Ureter (tissue), 1 donor: ENCODE measurements around the gene C18orf54. TPM values are rescaled to one million over a fixed set of nuclear protein-coding genes. Genes with fewer than 3 reads are reported as not detected.
"Not testable (repeated sequence)": the region's sequence is repeated elsewhere in the genome, so short reads cannot be mapped to it uniquely, and the experiment has no call there.

Experiments
- DNase-seq: peaks from one replicate; pipeline ENCODE4 v3.0.0-alpha.2; 2020; ENCODE audit warnings: low spot score
- total RNA-seq: library from RNA; stranded (reverse); gene quantifications from one replicate; pipeline ENCODE4 v1.2.4, GENCODE V29; 2023
- donor health status: DM: yes; HTN: yes; CAD: no.

Gene C18orf54
- total RNA-seq, 1 donor from 2014 or later, result 3.1 TPM

DNA sequence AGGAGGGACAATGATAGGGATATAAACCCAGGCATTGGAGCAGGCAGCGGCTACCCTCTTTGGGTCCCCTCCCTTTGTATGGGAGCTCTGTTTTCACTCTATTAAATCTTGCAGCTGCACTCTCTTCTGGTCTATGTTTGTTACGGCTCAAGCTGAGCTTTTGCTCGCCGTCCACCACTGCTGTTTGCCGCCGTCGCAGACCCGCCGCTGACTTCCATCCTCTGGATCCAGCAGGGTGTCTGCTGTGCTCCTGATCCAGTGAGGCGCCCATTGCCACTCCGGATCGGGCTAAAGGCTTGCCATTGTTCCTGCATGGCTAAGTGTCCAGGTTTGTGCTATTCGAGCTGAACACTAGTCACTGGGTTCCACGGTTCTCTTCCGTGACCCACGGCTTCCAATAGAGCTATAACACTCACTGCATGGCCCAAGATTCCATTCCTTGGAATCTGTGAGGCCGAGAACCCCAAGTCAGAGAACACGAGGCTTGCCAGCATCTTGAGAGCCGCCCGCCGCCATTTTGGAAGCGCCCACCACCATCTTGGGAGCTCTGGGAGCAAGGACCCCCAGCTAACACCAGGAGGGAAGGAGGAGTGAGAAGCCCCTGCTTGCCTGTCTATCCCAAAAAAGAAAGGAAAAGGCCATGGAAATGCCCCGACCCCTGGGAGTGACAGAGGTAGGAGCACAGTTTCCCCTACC lies 29.2 kb downstream of the C18orf54 start:
- not testable (repeated sequence) for DNase-seq

DNA sequence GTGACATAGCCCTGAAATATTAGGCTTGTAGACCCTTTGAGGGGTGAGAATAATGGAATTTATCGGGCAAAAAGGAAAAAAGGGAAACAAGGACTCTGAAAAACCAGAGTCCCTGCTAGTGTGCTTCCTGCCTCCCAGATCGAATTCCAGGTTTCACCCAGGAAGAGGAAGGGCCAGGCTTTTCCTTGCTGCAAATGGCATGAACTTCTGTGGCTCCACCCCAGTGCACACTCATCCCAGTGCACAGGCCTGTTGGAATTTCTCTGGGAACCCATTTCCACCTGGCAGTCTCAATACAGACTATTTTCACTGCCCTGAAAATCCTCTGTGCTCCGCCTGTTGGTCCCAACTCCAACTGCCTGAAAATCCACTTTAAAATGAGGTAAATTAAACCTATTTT lies 29.9 kb downstream of the C18orf54 start:
- no peak for DNase-seq

DNA sequence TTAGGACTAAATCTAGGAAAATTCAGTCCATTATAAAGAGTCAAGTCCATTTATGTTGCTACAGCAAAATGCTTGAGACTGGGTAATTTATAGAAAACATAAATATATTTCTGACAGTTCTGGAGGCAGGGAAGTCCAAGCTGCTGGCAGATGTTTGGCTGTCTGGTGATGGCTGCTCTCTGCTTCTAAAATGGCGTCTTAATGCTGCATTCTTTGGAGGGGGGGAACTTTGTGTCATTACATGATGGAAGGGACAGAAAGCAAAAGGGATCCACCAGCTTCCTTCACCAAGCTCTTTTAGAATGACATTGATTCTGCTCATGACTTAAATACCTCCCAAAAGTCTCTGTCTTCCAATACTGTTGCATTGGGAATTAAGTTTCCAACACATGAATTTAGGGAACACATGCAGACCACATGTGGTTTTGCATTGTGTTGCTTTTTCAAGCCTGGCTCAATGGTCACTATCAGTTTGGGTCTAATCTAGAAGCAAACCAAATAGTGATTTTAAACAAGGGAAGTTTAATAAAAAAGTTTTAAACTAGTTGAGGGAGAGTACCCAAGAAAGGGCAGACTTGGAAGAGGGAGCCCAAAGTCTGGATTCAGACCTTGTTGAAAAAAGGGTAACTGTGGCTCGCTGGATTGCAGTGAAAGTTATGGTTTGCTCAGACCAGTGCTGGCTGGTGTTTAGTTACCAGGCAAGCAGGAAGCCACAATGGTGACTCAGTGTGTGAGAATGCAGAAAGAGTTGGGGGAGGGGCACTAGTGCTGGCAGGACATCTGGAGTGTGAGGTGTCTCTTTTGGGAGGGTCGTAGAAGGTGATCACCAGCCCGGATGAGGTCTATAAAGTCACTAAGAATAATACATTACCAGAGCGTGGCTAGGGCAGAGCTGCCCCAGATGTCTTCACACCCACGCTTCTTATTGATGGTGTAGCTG lies 30.8 kb downstream of the C18orf54 start:
- DNase-seq, result peak; percentile 50

DNA sequence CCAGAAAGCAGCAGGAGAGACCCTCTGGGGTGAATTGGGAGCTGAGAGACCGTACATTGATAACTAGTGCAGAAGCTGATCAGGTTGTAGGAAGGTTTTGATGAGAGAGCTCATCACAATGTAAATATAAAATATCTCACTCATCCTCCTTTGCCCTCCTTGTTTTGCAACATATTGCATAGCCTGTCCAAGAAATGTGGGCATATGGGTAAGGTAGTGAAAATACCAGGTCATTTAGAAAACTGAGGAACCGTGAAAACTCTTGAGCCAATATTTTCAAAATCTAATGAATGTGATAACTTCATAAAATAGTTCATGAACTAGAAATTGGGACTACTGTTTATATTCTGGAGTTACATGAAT lies 31.4 kb downstream of the C18orf54 start:
- no peak for DNase-seq

DNA sequence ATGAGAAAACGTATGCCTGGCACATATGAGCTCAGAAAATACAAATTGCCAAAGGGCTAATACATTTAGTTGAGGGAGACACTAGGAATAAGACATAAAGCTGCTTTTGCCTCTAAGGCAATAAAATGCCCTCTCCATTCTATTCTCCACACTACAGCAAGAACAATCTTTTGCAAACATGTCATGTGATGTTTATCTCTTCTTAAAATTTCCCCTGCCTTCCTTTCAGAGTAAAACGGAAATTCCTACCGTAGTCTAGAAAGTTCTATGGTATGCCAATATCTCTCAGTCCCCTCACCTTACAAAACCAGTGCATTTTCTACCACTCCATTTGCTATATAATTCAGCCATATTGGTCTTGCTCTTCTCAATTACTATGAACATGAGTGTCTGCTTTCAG lies 33.1 kb downstream of the C18orf54 start:
- no peak for DNase-seq

DNA sequence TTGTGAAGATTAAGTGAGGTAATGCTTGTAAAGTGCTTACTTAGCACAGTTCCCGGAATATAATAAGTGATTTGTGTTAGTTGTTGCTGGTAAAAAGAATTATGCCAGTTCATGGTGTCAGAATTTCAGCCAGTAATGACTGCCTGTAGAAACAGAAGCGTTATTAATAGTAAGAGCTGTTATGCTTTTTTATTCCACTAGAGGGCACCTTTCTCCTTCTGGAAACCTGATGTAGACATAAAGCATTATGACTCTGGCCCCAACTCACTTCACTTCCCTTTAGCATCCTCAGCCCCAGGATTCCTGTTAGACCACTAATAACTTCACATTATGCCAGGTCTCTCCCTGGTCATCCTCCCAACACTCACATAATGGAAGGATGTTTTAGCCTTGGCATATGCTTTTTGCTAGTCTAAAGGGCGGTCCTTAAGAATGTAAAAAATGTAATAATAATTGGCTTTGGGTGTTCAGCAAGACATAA lies 34.9 kb downstream of the C18orf54 start:
- no peak for DNase-seq

DNA sequence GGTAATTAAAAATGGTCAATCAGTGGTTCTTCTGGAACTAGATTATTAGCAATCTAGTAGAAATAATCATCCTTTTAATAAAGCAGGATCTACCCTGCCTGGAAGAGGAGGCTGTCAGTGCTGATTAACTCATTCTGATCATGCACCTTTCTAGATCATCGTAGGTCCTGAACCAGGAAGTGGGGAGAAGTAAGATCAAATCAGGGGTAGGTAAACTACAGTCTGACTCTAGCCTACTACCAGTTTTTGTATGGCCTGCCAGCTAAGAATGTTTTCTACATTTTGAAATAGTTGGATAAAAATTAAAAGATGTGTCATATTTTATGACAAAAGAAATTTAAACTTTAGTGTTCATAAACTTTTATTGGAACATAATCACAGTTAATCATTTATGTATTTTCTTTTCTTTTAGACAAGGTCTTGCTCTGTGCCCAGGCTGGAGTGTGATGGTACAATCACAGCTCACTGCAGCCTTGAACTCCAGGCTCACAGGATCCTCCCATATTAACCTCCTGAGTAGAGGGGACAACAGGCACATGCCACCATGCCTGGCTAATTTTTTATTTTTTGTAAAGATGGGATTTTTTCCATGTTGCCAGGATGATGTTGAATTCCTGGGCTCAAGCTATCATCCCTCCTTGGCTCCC lies 36.1 kb downstream of the C18orf54 start:
- no peak for DNase-seq

DNA sequence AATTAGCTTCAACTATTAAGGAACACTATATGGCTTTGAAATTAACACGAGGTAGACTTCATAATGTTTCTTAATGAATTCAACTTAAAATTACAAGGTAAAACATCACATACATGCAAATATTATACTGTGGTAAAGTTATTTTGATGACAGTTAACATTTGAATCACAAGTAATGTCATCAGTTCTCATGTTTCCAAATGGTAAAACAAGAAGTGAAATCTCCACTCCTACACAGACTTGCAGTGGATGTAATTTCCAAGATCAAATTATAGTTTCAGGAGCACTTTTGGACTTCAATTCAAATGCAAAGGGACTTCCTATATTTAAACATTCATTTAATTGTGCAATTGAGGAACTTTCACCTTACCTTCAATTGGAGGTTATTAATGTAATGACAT lies 39.1 kb downstream of the C18orf54 start:
- no peak for DNase-seq

DNA sequence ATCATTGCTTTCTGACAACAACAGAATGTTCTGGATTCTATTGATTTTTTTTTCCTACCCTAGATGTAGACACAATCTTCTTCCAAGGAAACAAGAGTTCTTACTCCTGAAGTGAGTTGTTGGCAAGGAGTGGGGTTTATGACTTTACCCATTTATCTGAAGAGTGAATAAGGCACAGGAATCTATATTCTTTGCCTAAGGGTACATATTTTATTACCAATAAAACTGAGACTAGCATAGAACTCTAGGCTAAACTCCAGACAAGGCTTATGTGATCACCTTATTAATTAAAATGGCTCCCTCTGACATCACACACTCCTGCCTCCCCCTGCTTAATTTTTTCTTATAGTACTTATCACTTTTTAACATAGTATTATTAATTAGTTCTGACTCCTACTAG lies 47.6 kb downstream of the C18orf54 start:
- no peak for DNase-seq

DNA sequence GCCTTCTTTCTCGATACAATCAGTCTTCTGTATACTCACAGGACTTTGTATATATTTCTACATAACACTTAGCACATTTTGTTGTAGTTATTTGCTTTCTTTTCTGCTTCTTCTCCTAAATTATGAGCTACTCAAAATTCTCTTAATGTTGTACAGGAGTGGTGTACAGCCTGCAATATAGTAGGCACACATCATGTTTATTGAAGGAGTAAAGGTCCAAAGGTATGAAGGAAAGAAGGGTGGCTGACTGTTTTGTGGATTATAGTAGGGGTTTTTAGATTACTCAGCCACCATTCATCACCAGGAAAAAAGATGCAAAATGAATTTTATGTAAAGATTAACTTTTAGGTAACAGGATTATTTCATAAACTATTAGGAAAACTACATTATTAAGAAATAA lies 54.1 kb downstream of the C18orf54 start:
- no peak for DNase-seq

DNA sequence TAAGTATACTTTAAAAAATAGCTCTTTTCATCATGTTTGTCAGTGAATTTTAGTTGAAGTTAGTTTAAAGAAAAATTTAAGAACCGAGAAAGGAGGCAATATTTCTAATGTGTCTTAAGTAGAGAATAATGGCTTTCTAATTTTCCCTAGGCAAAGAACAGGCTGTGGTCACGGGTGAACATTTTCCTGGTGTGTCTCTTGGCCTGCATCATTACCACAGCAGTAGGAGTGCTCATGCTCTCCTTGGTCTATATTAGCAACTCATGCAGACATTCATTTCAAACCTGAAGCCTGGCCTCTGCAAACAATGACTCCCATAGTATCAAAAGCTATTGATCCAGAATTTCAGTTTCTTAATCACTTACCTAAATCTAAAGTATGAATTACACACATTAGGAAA lies 57.4 kb downstream of the C18orf54 start:
- DNase-seq, result no peak

DNA sequence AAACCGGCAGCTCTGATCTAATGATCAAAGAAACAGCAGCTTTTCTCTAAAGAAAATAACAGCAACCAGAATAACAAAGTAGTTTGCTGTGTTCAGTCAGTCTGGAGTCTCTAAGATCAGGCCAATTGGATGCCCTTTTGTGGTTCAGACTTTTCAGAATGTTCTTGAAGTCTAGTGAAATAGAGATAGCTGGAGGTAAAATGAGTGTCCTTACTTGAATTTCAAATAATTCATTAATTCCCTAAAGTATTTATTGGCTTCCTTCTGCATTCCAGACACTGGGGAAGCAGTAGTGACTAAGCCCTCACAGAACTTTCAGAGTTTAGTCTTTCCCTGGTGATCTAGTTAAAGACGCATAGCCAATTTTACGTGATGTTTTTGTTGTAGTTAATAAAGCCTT lies 58.7 kb downstream of the C18orf54 start:
- DNase-seq, result no peak

DNA sequence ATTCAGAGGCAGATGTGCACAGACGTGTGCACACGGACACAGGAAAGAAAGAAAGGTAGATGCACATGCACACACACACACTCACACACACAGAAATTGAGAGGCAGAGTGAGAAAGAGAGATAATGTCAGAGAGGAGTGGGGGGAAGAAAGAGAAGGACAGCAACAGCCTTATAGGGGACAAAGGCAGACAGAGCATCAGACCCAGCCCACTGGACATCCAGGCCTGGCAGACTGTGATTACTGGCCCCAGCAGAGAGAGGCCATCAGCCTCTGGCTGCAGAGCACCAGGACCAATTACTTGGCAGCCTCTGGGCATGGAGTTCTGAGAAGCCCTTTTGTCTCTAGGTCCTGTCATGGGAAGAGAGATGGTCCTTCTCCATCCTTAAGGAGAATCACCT lies 66.1 kb downstream of the C18orf54 start:
- no peak for DNase-seq

DNA sequence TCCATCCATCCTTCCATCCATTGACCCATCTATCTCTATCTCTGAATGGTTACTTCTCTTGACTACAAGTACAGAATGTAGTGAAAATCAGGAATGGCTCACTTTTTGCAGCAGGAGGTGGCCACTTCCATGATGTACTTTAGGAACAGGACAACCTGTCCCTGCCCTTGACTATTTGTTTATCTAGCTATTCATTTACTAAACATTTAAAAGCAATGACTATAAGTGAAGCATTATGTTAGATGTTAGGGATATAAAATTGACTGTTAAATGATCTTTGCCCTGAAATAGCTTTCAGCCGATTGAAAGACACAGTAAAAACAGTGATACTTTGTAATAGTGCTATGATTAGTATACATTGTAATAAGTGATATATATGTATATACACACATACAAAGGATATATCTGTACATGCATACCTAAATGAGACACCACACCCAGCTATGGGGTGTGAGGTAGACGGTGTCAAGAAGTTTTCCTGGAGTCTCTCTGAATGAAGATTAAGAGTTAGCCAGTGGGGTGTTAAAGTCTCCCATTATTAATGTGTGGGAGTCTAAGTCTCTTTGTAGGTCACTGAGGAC lies 68.5 kb downstream of the C18orf54 start:
- DNase-seq, result no peak

Other genes starting within 250 kb of the C18orf54 start
- gene MBD2, start 133.2 kb upstream of the C18orf54 start, total RNA-seq, result 95.7 TPM
- 56.7 TPM for gene POLI, start 88.4 kb upstream of the C18orf54 start, total RNA-seq
- gene STARD6, start within 50 bp of the C18orf54 start, total RNA-seq, result not detected
- gene DYNAP, start 233.3 kb downstream of the C18orf54 start, total RNA-seq, result not detected